ENCODE data around the gene ZNF823.

Gene ZNF823

GRCh38 chr19:11754663-11755062, 15.9 kb upstream of the ZNF823 start:
- FAIRE-seq (no peak), DNase-seq (ENCODE audit: insufficient read length, low spot score) (no peak)
- no peak for TF ChIP-seq CTCF (IDR thresholded peaks at IDR 0.05; ENCODE audit: insufficient read depth, missing control alignments)

- TF ChIP-seq CTCF (IDR thresholded peaks at IDR 0.05; ENCODE audit: insufficient read depth, missing control alignments): no peak
- DNase-seq (ENCODE audit: insufficient read length, low spot score) (no peak), FAIRE-seq (peak; percentile 81)
Observed at GRCh38 chr19:11752244-11752736, 13.5 kb upstream of the ZNF823 start.

GRCh38 chr19:11749751-11750150, 11.0 kb upstream of the ZNF823 start:
- no peak for TF ChIP-seq CTCF (IDR thresholded peaks at IDR 0.05; ENCODE audit: insufficient read depth, missing control alignments)
- DNase-seq (ENCODE audit: insufficient read length, low spot score): no peak
- no peak for FAIRE-seq

- FAIRE-seq: no peak
Observed at GRCh38 chr19:11747277-11747676, 8.5 kb upstream of the ZNF823 start.

GRCh38 chr19:11745869-11746268, 7.1 kb upstream of the ZNF823 start:
- DNase-seq (ENCODE audit: insufficient read length, low spot score): no peak
- no peak for TF ChIP-seq CTCF (IDR thresholded peaks at IDR 0.05; ENCODE audit: insufficient read depth, missing control alignments)
- FAIRE-seq: no peak

More at GRCh38 chr19:11747277-11747676, 8.5 kb upstream of the ZNF823 start:
- DNase-seq (ENCODE audit: insufficient read length, low spot score): no peak
- no peak for TF ChIP-seq CTCF (IDR thresholded peaks at IDR 0.05; ENCODE audit: insufficient read depth, missing control alignments)

GRCh38 chr19:11737964-11738745, 591 bp downstream of the ZNF823 start:
- DNase-seq (ENCODE audit: insufficient read length, low spot score) (no peak), FAIRE-seq (no peak)
- TF ChIP-seq CTCF (IDR thresholded peaks at IDR 0.05; ENCODE audit: insufficient read depth, missing control alignments): no peak

GRCh38 chr19:11736696-11737095, 2.0 kb downstream of the ZNF823 start:
- FAIRE-seq (no peak), DNase-seq (ENCODE audit: insufficient read length, low spot score) (no peak)
- TF ChIP-seq CTCF (IDR thresholded peaks at IDR 0.05; ENCODE audit: insufficient read depth, missing control alignments): no peak

Data from D721Med (cell line).